Endothelial cell of umbilical vein (primary cell): ENCODE measurements around the gene NXF1. TPM values are rescaled to one million over a fixed set of nuclear protein-coding genes. Genes with fewer than 3 reads are reported as not detected.

Experiments used
- BruUV-seq: library from RNA; stranded (reverse); fragments of 400-500 nt; replicated peaks from 2 replicates; lab custom pipeline; 2021; lab: Mats Ljungman, UMichigan
- CTCF ChIA-PET: fragments of 300-600, 350-600 bp; sonication (Branson Sonifier 250); formaldehyde crosslinking; loops from one replicate; lab custom pipeline; 2021; ENCODE audit warnings: antibody characterized with exemption, inconsistent platforms; lab: Charles Lee
- POLR2A ChIA-PET: fragments of 300-600, 350-600 bp; sonication (Branson Sonifier 250); formaldehyde crosslinking; loops from one replicate; lab custom pipeline; 2021; ENCODE audit warnings: antibody characterized with exemption, inconsistent platforms; lab: Charles Lee
- DNase-seq: peaks from one replicate; pipeline ENCODE4 v3.0.0-alpha.2; 2011; ENCODE audit warnings: low read depth, low spot score
- FAIRE-seq: peaks from 2 replicates; lab custom pipeline; 2011; peaks lifted over from hg19 to GRCh38; lab: Jason Lieb, UNC
- H2AFZ ChIP-seq: 2 replicates; pipeline ENCODE4 v1.6.0; 2012; ENCODE audit warnings: low read depth, low read length, control low read depth, inconsistent platforms
- H3K27ac ChIP-seq: 2 replicates; pipeline ENCODE4 v1.5.1; 2011; ENCODE audit warnings: low read depth, mild to moderate bottlenecking, control low read depth, low read length, moderate library complexity; ENCODE audit not compliant: insufficient read depth
- H3K27me3 ChIP-seq, 2 experiments: 2 replicates each; pipeline versions ENCODE4 v1.6.0 to v1.6.1; 2011; ENCODE audit warnings: low read length in 2 of 2, mixed read lengths in 1 of 2; ENCODE audit not compliant: control insufficient read depth in 2 of 2, insufficient read depth in 2 of 2
- H3K36me3 ChIP-seq, 2 experiments: 2 replicates in 1 of 2; 3 replicates in 1 of 2; pipeline ENCODE4 v1.5.1; 2011; ENCODE audit warnings: low read length in 2 of 2, mild to moderate bottlenecking in 1 of 2, moderate library complexity in 1 of 2; ENCODE audit not compliant: control insufficient read depth in 2 of 2, insufficient read depth in 2 of 2; ENCODE audit errors: extremely low read depth in 1 of 2
- H3K4me1 ChIP-seq: 3 replicates; pipeline ENCODE4 v1.5.1; 2011; ENCODE audit warnings: mild to moderate bottlenecking, low read length; ENCODE audit not compliant: control insufficient read depth, insufficient read depth; ENCODE audit errors: extremely low read depth
- H3K4me2 ChIP-seq: 2 replicates; pipeline ENCODE4 v1.6.1; 2011; ENCODE audit warnings: low read length, control low read depth, mixed read lengths; ENCODE audit not compliant: insufficient read depth
- H3K4me3 ChIP-seq, 3 experiments: fragments of 200-600 bp in 1 of 3; sonication (generic), shearing (Covaris generic) in 1 of 3; replicated peaks in 1 of 3; 2 replicates each; pipeline ENCODE4 v1.5.1; 2011 to 2016; ENCODE audit warnings: control low read depth in 3 of 3, low read length in 3 of 3, mild to moderate bottlenecking in 2 of 3, inconsistent platforms in 1 of 3, low read depth in 1 of 3, moderate library complexity in 1 of 3; ENCODE audit not compliant: insufficient read depth in 1 of 3
- H3K79me2 ChIP-seq: 2 replicates; pipeline ENCODE4 v1.6.0; 2012; ENCODE audit warnings: low read length, inconsistent platforms; ENCODE audit not compliant: control insufficient read depth, insufficient read depth
- H3K9ac ChIP-seq: replicated peaks from 2 replicates; pipeline ENCODE3; 2011; ENCODE audit warnings: low read length, control low read depth; ENCODE audit not compliant: insufficient read depth; ENCODE audit errors: extremely low read depth
- H3K9me1 ChIP-seq: replicated peaks from 3 replicates; pipeline ENCODE4 v1.6.0; 2011; ENCODE audit warnings: mild to moderate bottlenecking, low read length; ENCODE audit not compliant: control insufficient read depth, insufficient read depth; ENCODE audit errors: extremely low read depth
- H3K9me3 ChIP-seq: replicated peaks from 2 replicates; pipeline ENCODE4 v1.5.1; 2012; ENCODE audit warnings: low read length, inconsistent platforms; ENCODE audit not compliant: control insufficient read depth, insufficient read depth
- H4K20me1 ChIP-seq: replicated peaks from 2 replicates; pipeline ENCODE3; 2011; ENCODE audit warnings: mild to moderate bottlenecking, low read length; ENCODE audit not compliant: control insufficient read depth, insufficient read depth; ENCODE audit errors: extremely low read depth
- EZH2 ChIP-seq: IDR thresholded peaks from 2 replicates; pipeline ENCODE4 v1.6.1; 2012; ENCODE audit warnings: borderline replicate concordance, low read depth, mild to moderate bottlenecking, moderate library complexity, low read length, inconsistent platforms; ENCODE audit not compliant: severe bottlenecking
- FOS ChIP-seq: IDR thresholded peaks from 2 replicates; pipeline ENCODE4 v1.6.1; 2011; ENCODE audit warnings: mild to moderate bottlenecking, low read length, moderate library complexity, borderline replicate concordance; ENCODE audit not compliant: insufficient read depth
- GATA2 ChIP-seq: IDR thresholded peaks from 2 replicates; pipeline ENCODE4 v1.7.0; 2011; ENCODE audit warnings: low read depth, mild to moderate bottlenecking, moderate library complexity, mixed read lengths, low read length; ENCODE audit not compliant: insufficient read length, insufficient read depth
- JUN ChIP-seq: IDR thresholded peaks from 2 replicates; pipeline ENCODE4 v1.6.1; 2011; ENCODE audit warnings: borderline replicate concordance, low read depth; ENCODE audit not compliant: insufficient read length, insufficient read depth
- MYC ChIP-seq: IDR thresholded peaks from one replicate; pipeline ENCODE4 v1.6.1; 2011; ENCODE audit warnings: mild to moderate bottlenecking, low read depth, low read length
- POLR2A ChIP-seq: IDR thresholded peaks from 2 replicates; pipeline ENCODE4 v1.6.1; 2012; ENCODE audit warnings: low read depth, mild to moderate bottlenecking, control low read depth, low read length
- POLR2AphosphoS5 ChIP-seq: IDR thresholded peaks from 2 replicates; pipeline ENCODE4 v1.6.1; 2012; ENCODE audit warnings: low read depth, mild to moderate bottlenecking, control low read depth, low read length, moderate library complexity; ENCODE audit not compliant: insufficient read depth
- dilution Hi-C: fragments of 300-500 bp; cut with MboI; formaldehyde crosslinking; loops from one replicate; pipeline ENCODE4 v1.15.0; 2019; ENCODE audit warnings: low sequenced_read_pairs; ENCODE audit not compliant: extremely low pct_ligation_motif_present
- intact Hi-C: fragments of 100-400 bp; cut with micrococcal nuclease; formaldehyde crosslinking; loops from one replicate; pipeline ENCODE4 v1.10.0; 2022
- polyA plus RNA-seq, 4 experiments: library from polyadenylated mRNA; depleted of rRNA in 3 of 4; stranded (reverse) in 3 of 4; unstranded in 1 of 4; fragments of >200 nt; gene quantifications; 2 replicates each; pipeline versions ENCODE4 v1.2.1 to v1.2.3, GENCODE V29; 2011 to 2012; ENCODE audit warnings: missing spikeins in 1 of 4
- total RNA-seq: library from RNA; stranded (reverse); gene quantifications from 2 replicates; pipeline ENCODE4 v1.2.3, GENCODE V29; 2021
- TF ChIP-seq, protein P1 (sequence below): IDR thresholded peaks from 2 replicates; pipeline ENCODE4 v1.6.1; 2011; ENCODE audit not compliant: insufficient read depth, insufficient read length
- TF ChIP-seq, protein P2 (sequence below), 2 donors: IDR thresholded peaks; 1 replicate in 1 of 2; 2 replicates in 1 of 2; pipeline ENCODE4 v1.5.1; 2011; ENCODE audit warnings: low read length in 2 of 2, mild to moderate bottlenecking in 2 of 2, moderate library complexity in 2 of 2, control low read depth in 1 of 2, inconsistent platforms in 1 of 2, low read depth in 1 of 2; ENCODE audit not compliant: insufficient read depth in 1 of 2; ENCODE audit errors: extremely low read depth in 1 of 2

NXF1 gene
- total and polyA plus RNA-seq, 2 donors (not counting 3 experiments of a cell fraction or from before 2014, with no cell fraction given), result 74.4 to 101 TPM

DNA sequence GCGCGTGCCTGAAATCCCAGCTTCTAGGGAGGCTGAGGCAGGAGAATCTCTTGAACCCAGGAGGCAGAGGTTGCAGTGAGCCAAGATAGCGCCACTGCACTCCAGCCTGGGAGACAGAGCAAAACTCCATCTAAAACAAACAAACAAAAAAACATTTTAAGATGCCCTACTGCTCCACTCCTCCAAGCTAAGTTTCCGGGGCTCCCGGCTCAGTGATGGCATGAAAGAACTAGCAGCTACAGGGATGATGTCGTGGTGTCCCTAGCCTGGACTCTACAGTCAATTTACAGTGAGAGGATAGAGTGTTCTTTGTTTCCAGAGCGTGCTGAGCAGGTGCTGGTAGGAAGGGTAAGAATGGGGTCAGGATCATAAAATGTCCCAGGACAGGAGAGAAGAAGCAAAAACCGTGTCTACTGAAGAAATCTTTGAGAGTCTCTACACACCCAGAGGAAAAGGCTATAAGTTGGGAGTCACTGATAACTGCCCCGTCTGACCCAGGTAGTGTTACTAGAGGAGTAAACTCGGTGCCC is 50.1 kb downstream of the NXF1 start:
- FAIRE-seq (no peak), DNase-seq (no peak)
- peaks cover 0 to 5% of the 10 kb centered on the region in 2 experiments for H3K36me3 ChIP-seq
- dilution Hi-C loops (no loop called here), intact Hi-C loops (no loop called here)
- peaks cover 10% of the 10 kb centered on the region for H3K79me2 ChIP-seq
- H3K4me3 ChIP-seq, result no peak overlapping the region
- H3K9me1 ChIP-seq, result no peaks in the 10 kb centered on the region
- no peak overlapping the region for H3K9ac ChIP-seq
- H4K20me1 ChIP-seq, result no peaks in the 10 kb centered on the region
- H2AFZ ChIP-seq, result no peak overlapping the region
- POLR2A ChIA-PET, result interaction anchor here (0.5 to 0.6 kb wide), 2 partner anchors 900 to 996 kb away, joined by 3 read pairs; no protein-coding TSS in a partner anchor
- no peak overlapping the region for H3K27ac ChIP-seq
- no TSS peak for BruUV-seq
- TF ChIP-seq GATA2 (no peak), POLR2AphosphoS5 (no peak), EZH2 (no peak), FOS (no peak), JUN (no peak), POLR2A (no peak), MYC (no peak)
- TF ChIP-seq, protein P1, sequence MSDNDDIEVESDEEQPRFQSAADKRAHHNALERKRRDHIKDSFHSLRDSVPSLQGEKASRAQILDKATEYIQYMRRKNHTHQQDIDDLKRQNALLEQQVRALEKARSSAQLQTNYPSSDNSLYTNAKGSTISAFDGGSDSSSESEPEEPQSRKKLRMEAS, result no peak
- TF ChIP-seq, protein P2, sequence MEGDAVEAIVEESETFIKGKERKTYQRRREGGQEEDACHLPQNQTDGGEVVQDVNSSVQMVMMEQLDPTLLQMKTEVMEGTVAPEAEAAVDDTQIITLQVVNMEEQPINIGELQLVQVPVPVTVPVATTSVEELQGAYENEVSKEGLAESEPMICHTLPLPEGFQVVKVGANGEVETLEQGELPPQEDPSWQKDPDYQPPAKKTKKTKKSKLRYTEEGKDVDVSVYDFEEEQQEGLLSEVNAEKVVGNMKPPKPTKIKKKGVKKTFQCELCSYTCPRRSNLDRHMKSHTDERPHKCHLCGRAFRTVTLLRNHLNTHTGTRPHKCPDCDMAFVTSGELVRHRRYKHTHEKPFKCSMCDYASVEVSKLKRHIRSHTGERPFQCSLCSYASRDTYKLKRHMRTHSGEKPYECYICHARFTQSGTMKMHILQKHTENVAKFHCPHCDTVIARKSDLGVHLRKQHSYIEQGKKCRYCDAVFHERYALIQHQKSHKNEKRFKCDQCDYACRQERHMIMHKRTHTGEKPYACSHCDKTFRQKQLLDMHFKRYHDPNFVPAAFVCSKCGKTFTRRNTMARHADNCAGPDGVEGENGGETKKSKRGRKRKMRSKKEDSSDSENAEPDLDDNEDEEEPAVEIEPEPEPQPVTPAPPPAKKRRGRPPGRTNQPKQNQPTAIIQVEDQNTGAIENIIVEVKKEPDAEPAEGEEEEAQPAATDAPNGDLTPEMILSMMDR (IDR thresholded peaks at IDR 0.05; ENCODE audit: extremely low read depth in 1 of 2, insufficient read depth in 1 of 2, low read depth in 1 of 2, low read length in 2 of 2), result no peak
- H3K4me2 ChIP-seq, result no peak overlapping the region
- CTCF ChIA-PET, result interaction anchor here (1.8 to 2.7 kb wide), 2 partner anchors 31 to 32 kb away, joined by 4 to 26 read pairs; partner anchors contain the start of gene TMEM179B
- H3K9me3 ChIP-seq, result no peaks in the 10 kb centered on the region
- H3K27me3 ChIP-seq, result no peaks in the 10 kb centered on the region
- peaks cover 5% of the 10 kb centered on the region for H3K4me1 ChIP-seq
